H1 (cell line): Measurements from ENCODE around the gene URB2. TPM values are rescaled to one million over a fixed set of nuclear protein-coding genes. Genes with fewer than 3 reads are reported as not detected.

Source experiments
- CTCF ChIA-PET: fragments of 300-600 bp; sonication (Branson Sonifier 250); formaldehyde crosslinking; loops from one replicate; lab custom pipeline; 2021; ENCODE audit not compliant: partially characterized antibody; lab: Charles Lee
- POLR2A ChIA-PET: fragments of 300-600 bp; sonication (Branson Sonifier 250); formaldehyde crosslinking; loops from one replicate; lab custom pipeline; 2021; ENCODE audit warnings: inconsistent platforms; ENCODE audit not compliant: partially characterized antibody; lab: Charles Lee
- DNase-seq, 2 experiments: peaks; one replicate each; pipeline versions ENCODE4 v3.0.0 to v3.0.0-alpha.2; 2010 to 2022; ENCODE audit warnings: low spot score in 2 of 2, low read depth in 1 of 2, mixed read lengths in 1 of 2
- FAIRE-seq: peaks from 2 replicates; lab custom pipeline; 2011; peaks lifted over from hg19 to GRCh38; lab: Jason Lieb, UNC
- H2AFZ ChIP-seq: 2 replicates; pipeline ENCODE4 v1.8.1; 2012; ENCODE audit warnings: low read length, inconsistent platforms
- H2AK5ac ChIP-seq: 2 replicates; pipeline ENCODE4 v1.6.1; 2013; ENCODE audit warnings: low read depth, low read length
- H2BK120ac ChIP-seq: replicated peaks from 2 replicates; pipeline ENCODE3; 2013; ENCODE audit warnings: low read depth, low read length, inconsistent platforms
- H2BK12ac ChIP-seq: 2 replicates; pipeline ENCODE4 v1.6.1; 2013; ENCODE audit warnings: low read depth, low read length
- H2BK15ac ChIP-seq: 2 replicates; pipeline ENCODE4 v1.6.1; 2013; ENCODE audit warnings: low read length
- H2BK20ac ChIP-seq: 2 replicates; pipeline ENCODE4 v1.6.1; 2013; ENCODE audit warnings: low read length
- H2BK5ac ChIP-seq: 2 replicates; pipeline ENCODE4 v1.6.1; 2013; ENCODE audit warnings: low read depth, low read length
- H3K14ac ChIP-seq: 2 replicates; pipeline ENCODE4 v1.6.1; 2013; ENCODE audit warnings: inconsistent platforms; ENCODE audit not compliant: insufficient read length
- H3K18ac ChIP-seq: 2 replicates; pipeline ENCODE4 v1.6.1; 2013; ENCODE audit warnings: low read length; ENCODE audit errors: extremely low read depth
- H3K23ac ChIP-seq: 2 replicates; pipeline ENCODE4 v1.6.1; 2013; ENCODE audit warnings: inconsistent platforms; ENCODE audit not compliant: insufficient read length
- H3K23me2 ChIP-seq: 2 replicates; pipeline ENCODE4 v1.6.1; 2013; ENCODE audit warnings: low read depth, low read length
- H3K27ac ChIP-seq: 2 replicates; pipeline ENCODE4 v1.6.1; 2011; ENCODE audit warnings: low read depth, low read length, inconsistent platforms
- H3K27me3 ChIP-seq, 4 experiments: replicated peaks in 1 of 4; 1 replicate in 1 of 4; 2 replicates in 3 of 4; pipeline versions ENCODE4 v1.6.1 to v1.8.1; 2011 to 2013; ENCODE audit warnings: low read length in 3 of 4, mild to moderate bottlenecking in 3 of 4, inconsistent platforms in 2 of 4, mixed read lengths in 2 of 4, moderate library complexity in 1 of 4; ENCODE audit not compliant: control insufficient read depth in 3 of 4, insufficient read depth in 3 of 4; ENCODE audit errors: extremely low read depth in 1 of 4
- H3K36me3 ChIP-seq, 4 experiments: 2 replicates each; pipeline versions ENCODE4 v1.6.1 to v1.8.1; 2011 to 2013; ENCODE audit warnings: mild to moderate bottlenecking in 4 of 4, low read length in 3 of 4, moderate library complexity in 2 of 4, control low read depth in 1 of 4, inconsistent platforms in 1 of 4; ENCODE audit not compliant: insufficient read depth in 4 of 4, control insufficient read depth in 2 of 4
- H3K4ac ChIP-seq: replicated peaks from 2 replicates; pipeline ENCODE3; 2013; ENCODE audit warnings: low read length, low read depth, mixed read lengths, inconsistent platforms; ENCODE audit not compliant: insufficient read length
- H3K4me1 ChIP-seq, 4 experiments: replicated peaks in 1 of 4; 1 replicate in 1 of 4; 2 replicates in 3 of 4; pipeline versions ENCODE4 v1.6.1 to v1.8.1; 2011 to 2013; ENCODE audit warnings: low read length in 3 of 4, inconsistent platforms in 2 of 4, mixed read lengths in 1 of 4; ENCODE audit not compliant: insufficient read depth in 4 of 4, control insufficient read depth in 3 of 4
- H3K4me2 ChIP-seq, 2 experiments: 2 replicates each; pipeline versions ENCODE4 v1.6.1 to v1.8.1; 2011 to 2013; ENCODE audit warnings: low read depth in 2 of 2, low read length in 2 of 2, control low read depth in 1 of 2, inconsistent platforms in 1 of 2, mild to moderate bottlenecking in 1 of 2; ENCODE audit not compliant: insufficient read depth in 1 of 2
- H3K4me3 ChIP-seq, 4 experiments: fragments of 200-600, 300-600 bp in 1 of 4; sonication (generic), shearing (Covaris generic), sonication (Bioruptor Twin) in 1 of 4; 2 replicates each; pipeline versions ENCODE4 v1.5.1 to v1.8.1; 2011 to 2016; ENCODE audit warnings: low read length in 4 of 4, low read depth in 3 of 4, control low read depth in 2 of 4, inconsistent platforms in 2 of 4, mild to moderate bottlenecking in 2 of 4, mixed read lengths in 1 of 4, moderate library complexity in 1 of 4; ENCODE audit not compliant: insufficient read depth in 2 of 4; ENCODE audit errors: extremely low read depth in 1 of 4
- H3K56ac ChIP-seq: replicated peaks from 2 replicates; pipeline ENCODE3; 2013; ENCODE audit warnings: low read depth, mild to moderate bottlenecking, mixed read lengths, low read length, inconsistent platforms; ENCODE audit not compliant: insufficient read length
- H3K79me1 ChIP-seq: 2 replicates; pipeline ENCODE4 v1.6.1; 2013; ENCODE audit warnings: low read depth, low read length, control low read depth
- H3K79me2 ChIP-seq, 2 experiments: 2 replicates each; pipeline versions ENCODE4 v1.6.1 to v1.8.1; 2012 to 2013; ENCODE audit warnings: low read length in 2 of 2, mild to moderate bottlenecking in 2 of 2, inconsistent platforms in 1 of 2; ENCODE audit not compliant: insufficient read depth in 2 of 2, control insufficient read depth in 1 of 2
- H3K9ac ChIP-seq, 4 experiments: replicated peaks in 1 of 4; 1 replicate in 1 of 4; 2 replicates in 3 of 4; pipeline versions ENCODE4 v1.6.1 to v1.8.1; 2011 to 2013; ENCODE audit warnings: low read depth in 3 of 4, low read length in 3 of 4, control low read depth in 2 of 4, mild to moderate bottlenecking in 2 of 4, moderate library complexity in 2 of 4, inconsistent platforms in 1 of 4; ENCODE audit errors: extremely low read depth in 1 of 4
- H3K9me3 ChIP-seq, 2 experiments: 2 replicates each; pipeline versions ENCODE4 v1.6.1 to v1.8.1; 2012 to 2013; ENCODE audit warnings: mild to moderate bottlenecking in 2 of 2, moderate library complexity in 2 of 2, control low read depth in 1 of 2, inconsistent platforms in 1 of 2, low read depth in 1 of 2, low read length in 1 of 2, mixed read lengths in 1 of 2; ENCODE audit not compliant: insufficient read depth in 2 of 2
- H4K20me1 ChIP-seq, 2 experiments: replicated peaks in 1 of 2; 2 replicates each; pipeline versions ENCODE3 to v1.8.1; 2011 to 2013; ENCODE audit warnings: inconsistent platforms in 2 of 2, low read length in 2 of 2, mild to moderate bottlenecking in 1 of 2; ENCODE audit not compliant: insufficient read depth in 2 of 2, control insufficient read depth in 1 of 2
- H4K5ac ChIP-seq: 2 replicates; pipeline ENCODE4 v1.6.1; 2013; ENCODE audit warnings: low read length, low read depth, mixed read lengths, inconsistent platforms; ENCODE audit not compliant: insufficient read length
- H4K8ac ChIP-seq: 2 replicates; pipeline ENCODE4 v1.8.0; 2013; ENCODE audit warnings: mild to moderate bottlenecking, moderate library complexity, low read length, inconsistent platforms; ENCODE audit not compliant: insufficient read depth; ENCODE audit errors: extremely low read depth
- H4K91ac ChIP-seq: replicated peaks from 2 replicates; pipeline ENCODE3; 2013; ENCODE audit warnings: low read length, mixed read lengths, inconsistent platforms; ENCODE audit not compliant: insufficient read length
- CEBPB ChIP-seq: IDR thresholded peaks from 2 replicates; pipeline ENCODE4 v1.6.1; 2012; ENCODE audit warnings: low read depth, low read length
- CHD1 ChIP-seq: IDR thresholded peaks from 2 replicates; pipeline ENCODE4 v1.6.1; 2012; ENCODE audit warnings: low read depth, low read length, improper control_type of control experiment
- RXRA ChIP-seq: IDR thresholded peaks from 2 replicates; pipeline ENCODE4 v1.6.1; 2011; ENCODE audit warnings: low read depth, mild to moderate bottlenecking, low read length, moderate library complexity; ENCODE audit not compliant: insufficient read depth
- SUZ12 ChIP-seq: fragments of 200-600 bp; sonication (generic); IDR thresholded peaks from 2 replicates; pipeline ENCODE4 v1.6.1; 2012; ENCODE audit warnings: mild to moderate bottlenecking, inconsistent platforms, low read length, moderate library complexity, mixed read lengths
- YY1 ChIP-seq: IDR thresholded peaks from 2 replicates; pipeline ENCODE4 v1.6.1; 2011; ENCODE audit warnings: low read depth, mild to moderate bottlenecking, low read length
- WGBS, 2 experiments: shearing (Covaris generic) in 1 of 2; methylation state at CpG; one replicate each; pipeline versions ENCODE4 v1.1.6 to v1.1.7; 2013 to 2015; ENCODE audit warnings: low lambda C conversion rate in 2 of 2, mixed read lengths in 2 of 2, inconsistent platforms in 1 of 2, low coverage in 1 of 2, missing lambda C conversion rate in 1 of 2; ENCODE audit not compliant: insufficient replicate concordance in 2 of 2, insufficient coverage in 1 of 2, insufficient read length in 1 of 2; ENCODE audit errors: extremely low coverage in 1 of 2, missing lambda C conversion rate in 1 of 2; 5-methylcytosine and 5-hydroxymethylcytosine counted together
- polyA plus RNA-seq, 7 experiments: library from polyadenylated mRNA; depleted of rRNA in 3 of 7; stranded (reverse) in 5 of 7; unstranded in 2 of 7; fragments of >200 nt in 5 of 7; fragments of 200-250 nt in 2 of 7; gene quantifications; 1 replicate in 5 of 7; 2 replicates in 1 of 7; 4 replicates in 1 of 7; pipeline versions ENCODE4 v1.2.1 to v1.2.3, GENCODE V29; 2011 to 2013; ENCODE audit warnings: missing spikeins in 2 of 7, mixed read lengths in 2 of 7
- total RNA-seq: library from RNA; stranded (reverse); fragmentation: NEBNext Ultra II Directional; extraction: Animal tissue kit (Norgen Biotek cat#: 25700); gene quantifications from 2 replicates; pipeline ENCODE4 v1.2.1, GENCODE V29; 2021
- TF ChIP-seq, protein P1 (sequence below): IDR thresholded peaks from 2 replicates; pipeline ENCODE4 v1.6.1; 2011; ENCODE audit warnings: low read depth, mild to moderate bottlenecking, low read length; ENCODE audit not compliant: insufficient read depth

Gene URB2
- total and polyA plus RNA-seq, 2 of the 8 experiments (the other 6 are each of a cell fraction or from before 2014, with no cell fraction given), result 13.7 to 33.0 TPM

DNA sequence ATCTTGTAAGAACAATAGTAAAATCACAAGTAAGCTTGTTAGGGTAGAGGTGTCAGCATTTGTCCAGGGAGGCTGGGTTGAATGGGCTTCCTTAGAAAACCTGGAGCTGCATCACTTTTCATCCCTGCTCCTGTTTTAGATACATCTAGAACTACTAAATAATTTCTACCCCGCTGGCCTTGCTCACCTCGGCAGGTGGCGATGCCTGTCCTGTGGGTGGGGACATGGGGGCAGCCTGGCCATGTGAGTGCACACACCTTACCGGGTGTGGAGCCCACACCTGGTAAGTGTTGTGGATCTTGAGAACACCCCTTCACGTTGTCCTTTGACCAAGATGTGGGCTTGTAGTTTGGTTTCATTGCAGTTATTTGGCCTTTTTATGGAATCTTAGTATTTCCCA is 29.7 kb downstream of the URB2 start:
- TF ChIP-seq CEBPB (no peak), SUZ12 (no peak), YY1 (no peak), CHD1 (no peak), RXRA (no peak)
- TF ChIP-seq, protein P1, sequence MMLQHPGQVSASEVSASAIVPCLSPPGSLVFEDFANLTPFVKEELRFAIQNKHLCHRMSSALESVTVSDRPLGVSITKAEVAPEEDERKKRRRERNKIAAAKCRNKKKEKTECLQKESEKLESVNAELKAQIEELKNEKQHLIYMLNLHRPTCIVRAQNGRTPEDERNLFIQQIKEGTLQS, result no peak
- no peak overlapping the region for H3K56ac ChIP-seq
- H2BK15ac ChIP-seq, result no peak overlapping the region
- H3K9me3 ChIP-seq, result no peaks in the 10 kb centered on the region
- H2BK12ac ChIP-seq, result no peak overlapping the region
- H3K4me1 ChIP-seq, result peaks cover 0 to 1% (median 0%) of the 10 kb centered on the region in 4 experiments; a peak in 1 of 7 replicates
- no peaks in the 10 kb centered on the region for H3K23me2 ChIP-seq
- H4K20me1 ChIP-seq, result peaks cover 3 to 4% of the 10 kb centered on the region in 2 experiments
- H2BK20ac ChIP-seq, result no peak overlapping the region
- ChIA-PET CTCF (no interaction called here), POLR2A (interaction anchor here (1.0 kb wide), 1 partner anchor 622 kb away, joined by 3 read pairs; no protein-coding TSS in a partner anchor)
- H4K5ac ChIP-seq, result no peak overlapping the region
- no peak overlapping the region for H3K4me3 ChIP-seq
- peaks cover 8 to 78% (median 46%) of the 10 kb centered on the region in 4 experiments; a peak in 7 of 8 replicates for H3K36me3 ChIP-seq
- no peak overlapping the region for H3K4ac ChIP-seq
- H3K27ac ChIP-seq, result no peak overlapping the region
- no peak overlapping the region for H3K9ac ChIP-seq
- H2BK120ac ChIP-seq, result no peak overlapping the region
- FAIRE-seq (no peak), DNase-seq (peak in 1 of 2 experiments; percentile 30)
- no peak overlapping the region for H3K23ac ChIP-seq
- H3K27me3 ChIP-seq, result no peaks in the 10 kb centered on the region
- H3K79me1 ChIP-seq, result no peaks in the 10 kb centered on the region
- no peak overlapping the region for H3K18ac ChIP-seq
- 93% methylated on average over 5 of the region's 5 CpGs; no CpG with 5 or more reads in 1 of the 2 experiments for WGBS, 2 experiments
- no peak overlapping the region for H3K4me2 ChIP-seq
- H4K91ac ChIP-seq, result no peak overlapping the region
- H2AFZ ChIP-seq, result no peak overlapping the region
- H4K8ac ChIP-seq, result no peak overlapping the region
- H3K14ac ChIP-seq, result no peak overlapping the region
- H2AK5ac ChIP-seq, result no peak overlapping the region
- H2BK5ac ChIP-seq, result no peak overlapping the region
- no peaks in the 10 kb centered on the region for H3K79me2 ChIP-seq
